Progenitor cell of endocrine pancreas (in vitro differentiated cells): ENCODE measurements around the gene TTC23L. TPM values are rescaled to one million over a fixed set of nuclear protein-coding genes. Genes with fewer than 3 reads are reported as not detected.
A peak's percentile ranks its signal among the peaks of the same experiment; 100 is the strongest.
"Not testable (repeated sequence)": the region's sequence is repeated elsewhere in the genome, so short reads cannot be mapped to it uniquely, and the experiment has no call there.

Experiments used
- DNase-seq: peaks from one replicate; pipeline ENCODE4 v3.0.0; 2021; ENCODE audit warnings: low spot score; ENCODE audit not compliant: unreplicated experiment
- H3K27ac Mint-ChIP-seq: 2 replicates; pipeline ENCODE4 v1.8.0; 2021; ENCODE audit warnings: mild to moderate bottlenecking, moderate library complexity, mixed read lengths
- H3K27me3 Mint-ChIP-seq: 2 replicates; pipeline ENCODE4 v1.8.0; 2021; ENCODE audit warnings: mixed read lengths
- H3K36me3 Mint-ChIP-seq: 2 replicates; pipeline ENCODE4 v1.8.0; 2022; ENCODE audit warnings: mixed read lengths; ENCODE audit not compliant: insufficient read depth
- H3K4me1 Mint-ChIP-seq: 2 replicates; pipeline ENCODE4 v1.8.0; 2021; ENCODE audit warnings: low read depth, mixed read lengths
- H3K4me3 Mint-ChIP-seq: 2 replicates; pipeline ENCODE4 v1.8.0; 2021; ENCODE audit warnings: low read depth, mild to moderate bottlenecking, moderate library complexity, mixed read lengths
- H3K9me3 Mint-ChIP-seq: 2 replicates; pipeline ENCODE4 v1.8.0; 2021; ENCODE audit warnings: low read depth, mixed read lengths
- CTCF ChIP-seq: fragments of 200-600 bp; sonication (generic); IDR thresholded peaks from one replicate; pipeline ENCODE4 v1.5.0; 2021; ENCODE audit warnings: antibody characterized with exemption, mild to moderate bottlenecking; ENCODE audit not compliant: unreplicated experiment
- total RNA-seq: library from RNA; stranded (reverse); gene quantifications from 2 replicates; pipeline ENCODE4 v1.2.1, GENCODE V29; 2021

The TTC23L gene
- total RNA-seq, 1 donor from 2014 or later: 2.8 TPM

GRCh38 chr5:34915139-34915855 is 76.3 kb downstream of the TTC23L start, which contains the start of the genes BRIX1 and RAD1:
Gene BRIX1 (plus strand): TSS chr5:34915711. CDS start chr5:34915739, 28 bp downstream.
Gene RAD1 (minus strand): TSS chr5:34915504. CDS start chr5:34914892, 612 bp downstream.
- H3K4me3 Mint-ChIP-seq: peak within 1 kb of the TSS; percentile 62
- H3K36me3 Mint-ChIP-seq: peaks cover 9% of the 10 kb centered on the region
- H3K4me1 Mint-ChIP-seq: peaks cover 25% of the 10 kb centered on the region
- no peaks in the 10 kb centered on the region for H3K27me3 Mint-ChIP-seq
- no peaks in the 10 kb centered on the region for H3K9me3 Mint-ChIP-seq
- H3K27ac Mint-ChIP-seq: no peak within 1 kb of the TSS
- peak; percentile 86 for DNase-seq
- TF ChIP-seq CTCF: peak; percentile 27

GRCh38 chr5:34915856-34916192 is 76.9 kb downstream of the TTC23L start:
- H3K9me3 Mint-ChIP-seq: no peaks in the 10 kb centered on the region
- peaks cover 25% of the 10 kb centered on the region for H3K4me1 Mint-ChIP-seq
- no peak for TF ChIP-seq CTCF
- no peak overlapping the region for H3K27ac Mint-ChIP-seq
- no peaks in the 10 kb centered on the region for H3K27me3 Mint-ChIP-seq
- H3K4me3 Mint-ChIP-seq: no peak overlapping the region
- H3K36me3 Mint-ChIP-seq: peaks cover 10% of the 10 kb centered on the region
- DNase-seq: no peak

- TF ChIP-seq CTCF: no peak
- Mint-ChIP-seq H3K36me3 (peaks cover 8% of the 10 kb centered on the region), H3K27me3 (no peaks in the 10 kb centered on the region), H3K4me1 (peaks cover 25% of the 10 kb centered on the region), H3K4me3 (no peak overlapping the region), H3K9me3 (no peaks in the 10 kb centered on the region), H3K27ac (no peak overlapping the region)
- DNase-seq: no peak
Measured at GRCh38 chr5:34916518-34916917, 77.6 kb downstream of the TTC23L start.

GRCh38 chr5:34918025-34918424 is 79.1 kb downstream of the TTC23L start:
- no peaks in the 10 kb centered on the region for H3K9me3 Mint-ChIP-seq
- H3K27ac Mint-ChIP-seq: peak overlapping the region; percentile 31
- no peak for DNase-seq
- H3K4me3 Mint-ChIP-seq: peak overlapping the region; percentile 17
- H3K4me1 Mint-ChIP-seq: peaks cover 25% of the 10 kb centered on the region
- H3K27me3 Mint-ChIP-seq: no peaks in the 10 kb centered on the region
- TF ChIP-seq CTCF: no peak
- peaks cover 6% of the 10 kb centered on the region for H3K36me3 Mint-ChIP-seq

- Mint-ChIP-seq H3K27ac (no peak overlapping the region), H3K9me3 (no peaks in the 10 kb centered on the region), H3K4me3 (no peak overlapping the region), H3K4me1 (peaks cover 22% of the 10 kb centered on the region), H3K27me3 (no peaks in the 10 kb centered on the region), H3K36me3 (peaks cover 8% of the 10 kb centered on the region)
- no peak for DNase-seq
- TF ChIP-seq CTCF: peak; percentile 24
Measured at GRCh38 chr5:34919077-34919476, 80.1 kb downstream of the TTC23L start.

- not testable (repeated sequence) for H3K4me3 Mint-ChIP-seq, H3K4me1 Mint-ChIP-seq, H3K27me3 Mint-ChIP-seq, H3K27ac Mint-ChIP-seq, DNase-seq, H3K9me3 Mint-ChIP-seq
- H3K36me3 Mint-ChIP-seq: peaks cover 15% of the 10 kb centered on the region
Measured at GRCh38 chr5:34923256-34923655, 84.3 kb downstream of the TTC23L start.
